ENCODE data around the gene COX4I2.
"Not testable (repeated sequence)": the region's sequence is repeated elsewhere in the genome, so short reads cannot be mapped to it uniquely, and the experiment has no call there.

The COX4I2 gene

DNA sequence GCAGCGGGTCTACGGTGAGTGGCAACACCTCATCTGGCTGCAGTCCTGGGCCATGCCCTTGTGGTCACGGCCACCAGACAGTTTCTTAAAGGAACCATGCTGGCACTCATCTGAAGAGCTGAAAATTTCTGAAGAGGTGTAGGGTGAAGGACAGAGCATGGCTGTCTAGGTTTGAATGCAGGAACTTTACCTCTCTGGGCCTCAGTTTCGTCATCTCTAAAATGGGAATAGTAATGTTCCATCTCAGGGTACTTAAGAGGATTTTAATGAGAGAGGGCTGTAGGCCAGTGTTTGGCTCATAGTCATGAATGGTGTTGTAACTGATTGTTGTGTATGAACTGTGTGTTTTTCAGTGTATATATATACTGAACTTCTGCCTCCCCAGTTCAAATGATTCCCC, 5.8 kb downstream of the COX4I2 start:
- WGBS, result 91% methylated on average over 4 of the region's 4 CpGs
- Histone ChIP-seq H2AK5ac (ENCODE audit: low read length, severe bottlenecking) (no peak overlapping the region), H2AFZ (ENCODE audit: low read depth, low read length) (no peak overlapping the region), H3K4me2 (ENCODE audit: low read length, poor library complexity, severe bottlenecking) (no peak overlapping the region), H2BK15ac (ENCODE audit: low read depth, poor library complexity, severe bottlenecking) (no peak overlapping the region), H4K91ac (ENCODE audit: low read length) (no peak overlapping the region), H3K23ac (ENCODE audit: low read length in 2 of 2) (no peak overlapping the region), H2BK120ac (ENCODE audit: low read depth, low read length) (no peak overlapping the region), H3K9me3 (ENCODE audit: control insufficient read depth, low read length) (no peaks in the 10 kb centered on the region), H3K4me1 (ENCODE audit: control insufficient read depth, insufficient read depth, low read depth, low read length) (no peaks in the 10 kb centered on the region), H3K27ac (ENCODE audit: low read length, poor library complexity, severe bottlenecking) (no peak overlapping the region), H3K14ac (ENCODE audit: low read length in 2 of 2) (no peak overlapping the region), H3K27me3 (ENCODE audit: control insufficient read depth in 1 of 2, insufficient read depth in 1 of 2, low read length in 2 of 2) (peaks cover 13 to 29% of the 10 kb centered on the region in 2 experiments), H3K9ac (ENCODE audit: low read length) (no peak overlapping the region), H3K79me1 (replicated peaks; ENCODE audit: low read length, poor library complexity, severe bottlenecking) (no peaks in the 10 kb centered on the region), H2BK12ac (ENCODE audit: low read length in 2 of 2) (no peak overlapping the region), H3K18ac (ENCODE audit: low read depth in 1 of 2, low read length in 2 of 2) (no peak overlapping the region), H3K4me3 (ENCODE audit: insufficient read depth in 1 of 2, low read depth in 1 of 2, low read length in 2 of 2) (no peak overlapping the region), H3K36me3 (ENCODE audit: control insufficient read depth in 1 of 2, insufficient read depth in 2 of 2, low read depth in 1 of 2, low read length in 2 of 2) (no peaks in the 10 kb centered on the region), H3K4ac (ENCODE audit: low read depth in 1 of 2, low read length in 2 of 2) (no peak overlapping the region), H4K8ac (ENCODE audit: low read length) (no peak overlapping the region), H2BK5ac (ENCODE audit: low read depth, low read length, poor library complexity, severe bottlenecking) (no peak overlapping the region)
- no peak for DNase-seq

DNA sequence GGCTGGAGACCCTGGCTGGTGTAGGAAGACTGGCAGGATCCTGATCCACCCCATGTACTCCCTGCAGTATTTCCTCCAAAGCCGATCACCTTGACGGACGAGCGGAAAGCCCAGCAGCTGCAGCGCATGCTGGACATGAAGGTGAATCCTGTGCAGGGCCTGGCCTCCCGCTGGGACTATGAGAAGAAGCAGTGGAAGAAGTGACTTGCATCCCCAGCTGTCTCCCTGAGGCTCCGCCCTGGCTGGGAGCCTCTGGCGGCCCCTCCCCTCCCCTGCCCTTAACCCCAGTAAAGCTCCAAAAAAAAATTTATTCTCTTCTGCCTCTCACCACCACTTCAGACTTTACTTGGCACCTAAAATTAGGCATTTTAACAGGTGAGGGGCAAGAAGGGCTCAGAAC, 7.0 kb downstream of the COX4I2 start:
- WGBS, result 87% methylated on average over 8 of the region's 8 CpGs
- Histone ChIP-seq H3K79me1 (replicated peaks; ENCODE audit: low read length, poor library complexity, severe bottlenecking) (no peaks in the 10 kb centered on the region), H2AK5ac (ENCODE audit: low read length, severe bottlenecking) (no peak overlapping the region), H3K27me3 (ENCODE audit: control insufficient read depth in 1 of 2, insufficient read depth in 1 of 2, low read length in 2 of 2) (peaks cover 7 to 21% of the 10 kb centered on the region in 2 experiments), H3K9me3 (ENCODE audit: control insufficient read depth, low read length) (no peaks in the 10 kb centered on the region), H3K14ac (ENCODE audit: low read length in 2 of 2) (no peak overlapping the region), H3K4ac (ENCODE audit: low read depth in 1 of 2, low read length in 2 of 2) (no peak overlapping the region), H3K27ac (ENCODE audit: low read length, poor library complexity, severe bottlenecking) (no peak overlapping the region), H2BK5ac (ENCODE audit: low read depth, low read length, poor library complexity, severe bottlenecking) (no peak overlapping the region), H3K36me3 (ENCODE audit: control insufficient read depth in 1 of 2, insufficient read depth in 2 of 2, low read depth in 1 of 2, low read length in 2 of 2) (no peaks in the 10 kb centered on the region), H2BK120ac (ENCODE audit: low read depth, low read length) (no peak overlapping the region), H3K4me2 (ENCODE audit: low read length, poor library complexity, severe bottlenecking) (no peak overlapping the region), H3K18ac (ENCODE audit: low read depth in 1 of 2, low read length in 2 of 2) (no peak overlapping the region), H2BK15ac (ENCODE audit: low read depth, poor library complexity, severe bottlenecking) (no peak overlapping the region), H4K8ac (ENCODE audit: low read length) (no peak overlapping the region), H3K4me1 (ENCODE audit: control insufficient read depth, insufficient read depth, low read depth, low read length) (no peaks in the 10 kb centered on the region), H3K9ac (ENCODE audit: low read length) (no peak overlapping the region), H3K4me3 (ENCODE audit: insufficient read depth in 1 of 2, low read depth in 1 of 2, low read length in 2 of 2) (no peak overlapping the region), H3K23ac (ENCODE audit: low read length in 2 of 2) (no peak overlapping the region), H4K91ac (ENCODE audit: low read length) (no peak overlapping the region), H2BK12ac (ENCODE audit: low read length in 2 of 2) (no peak overlapping the region), H2AFZ (ENCODE audit: low read depth, low read length) (no peak overlapping the region)
- no peak for DNase-seq

DNA sequence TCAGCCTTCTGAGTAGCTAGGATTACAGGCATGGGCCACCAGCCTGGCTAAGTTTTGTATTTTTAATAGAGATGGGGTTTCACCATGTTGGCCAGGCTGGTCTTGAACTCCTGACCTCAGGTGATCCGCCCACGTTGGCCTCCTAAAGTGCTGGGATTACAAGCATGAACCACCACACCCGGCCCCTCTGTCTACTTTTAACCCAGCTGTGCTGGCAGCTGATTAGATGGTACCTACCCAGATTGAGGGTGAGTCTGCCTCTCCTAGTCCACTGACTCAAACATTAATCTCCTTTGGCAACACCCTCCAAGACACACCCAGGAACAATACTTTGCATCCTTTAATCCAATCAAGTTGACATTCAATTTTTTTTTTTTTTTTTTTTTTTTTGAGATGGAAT, 10.4 kb downstream of the COX4I2 start:
- H3K9me3 ChIP-seq (ENCODE audit: control insufficient read depth, low read length); H4K8ac ChIP-seq (ENCODE audit: low read length); H3K4me1 ChIP-seq (ENCODE audit: control insufficient read depth, insufficient read depth, low read depth, low read length); H3K4me2 ChIP-seq (ENCODE audit: low read length, poor library complexity, severe bottlenecking); H3K27ac ChIP-seq (ENCODE audit: low read length, poor library complexity, severe bottlenecking); H3K18ac ChIP-seq (ENCODE audit: low read depth in 1 of 2, low read length in 2 of 2); H3K14ac ChIP-seq (ENCODE audit: low read length in 2 of 2); H4K91ac ChIP-seq (ENCODE audit: low read length); H2BK15ac ChIP-seq (ENCODE audit: low read depth, poor library complexity, severe bottlenecking); H2BK5ac ChIP-seq (ENCODE audit: low read depth, low read length, poor library complexity, severe bottlenecking); H2BK120ac ChIP-seq (ENCODE audit: low read depth, low read length); H2AK5ac ChIP-seq (ENCODE audit: low read length, severe bottlenecking); H3K23ac ChIP-seq (ENCODE audit: low read length in 2 of 2); H2BK12ac ChIP-seq (ENCODE audit: low read length in 2 of 2); H3K9ac ChIP-seq (ENCODE audit: low read length); DNase-seq; H3K4me3 ChIP-seq (ENCODE audit: insufficient read depth in 1 of 2, low read depth in 1 of 2, low read length in 2 of 2); H3K79me1 ChIP-seq (replicated peaks; ENCODE audit: low read length, poor library complexity, severe bottlenecking); H3K4ac ChIP-seq (ENCODE audit: low read depth in 1 of 2, low read length in 2 of 2); H3K36me3 ChIP-seq (ENCODE audit: control insufficient read depth in 1 of 2, insufficient read depth in 2 of 2, low read depth in 1 of 2, low read length in 2 of 2); H2AFZ ChIP-seq (ENCODE audit: low read depth, low read length): not testable (repeated sequence)
- H3K27me3 ChIP-seq (ENCODE audit: control insufficient read depth in 1 of 2, insufficient read depth in 1 of 2, low read length in 2 of 2), result peaks cover 0 to 11% of the 10 kb centered on the region in 2 experiments
- WGBS, result 91% methylated on average over 3 of the region's 3 CpGs

DNA sequence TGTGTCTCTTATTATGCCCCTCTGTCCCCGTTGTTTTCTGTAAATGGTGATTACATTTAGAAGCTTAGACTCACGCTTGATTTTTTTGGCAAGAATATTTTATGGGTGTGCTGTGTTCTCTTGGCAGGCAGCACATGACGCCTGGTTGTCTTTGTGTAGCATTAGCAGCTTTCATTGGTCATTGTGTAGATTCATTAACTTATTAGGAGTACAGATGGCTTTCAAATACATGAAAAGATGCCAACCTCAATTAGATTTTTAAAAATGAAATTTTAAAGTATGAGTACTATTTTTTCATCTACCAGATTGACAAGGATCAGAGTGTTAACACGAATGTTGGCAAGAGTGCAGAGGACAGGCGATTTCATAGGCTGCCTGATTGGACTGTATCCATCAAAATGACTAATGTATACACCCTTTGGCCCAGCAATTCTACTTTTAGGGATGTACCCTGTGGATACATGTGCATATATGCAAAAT, 15.2 kb downstream of the COX4I2 start:
- Histone ChIP-seq H3K9me3 (ENCODE audit: control insufficient read depth, low read length) (no peaks in the 10 kb centered on the region), H2BK15ac (ENCODE audit: low read depth, poor library complexity, severe bottlenecking) (no peak overlapping the region), H3K14ac (ENCODE audit: low read length in 2 of 2) (no peak overlapping the region)

More for the DNA sequence above, 15.2 kb downstream of the COX4I2 start:
- Histone ChIP-seq H3K79me1 (replicated peaks; ENCODE audit: low read length, poor library complexity, severe bottlenecking) (no peaks in the 10 kb centered on the region), H3K4me1 (ENCODE audit: control insufficient read depth, insufficient read depth, low read depth, low read length) (no peaks in the 10 kb centered on the region), H2BK5ac (ENCODE audit: low read depth, low read length, poor library complexity, severe bottlenecking) (no peak overlapping the region), H2BK12ac (ENCODE audit: low read length in 2 of 2) (no peak overlapping the region), H3K9ac (ENCODE audit: low read length) (peak overlapping the region; percentile 40), H4K8ac (ENCODE audit: low read length) (no peak overlapping the region), H3K36me3 (ENCODE audit: control insufficient read depth in 1 of 2, insufficient read depth in 2 of 2, low read depth in 1 of 2, low read length in 2 of 2) (no peaks in the 10 kb centered on the region), H3K4me2 (ENCODE audit: low read length, poor library complexity, severe bottlenecking) (no peak overlapping the region), H4K91ac (ENCODE audit: low read length) (no peak overlapping the region), H3K18ac (ENCODE audit: low read depth in 1 of 2, low read length in 2 of 2) (no peak overlapping the region), H3K27ac (ENCODE audit: low read length, poor library complexity, severe bottlenecking) (no peak overlapping the region), H2BK120ac (ENCODE audit: low read depth, low read length) (no peak overlapping the region), H3K4ac (ENCODE audit: low read depth in 1 of 2, low read length in 2 of 2) (no peak overlapping the region), H3K23ac (ENCODE audit: low read length in 2 of 2) (no peak overlapping the region), H2AK5ac (ENCODE audit: low read length, severe bottlenecking) (no peak overlapping the region), H2AFZ (ENCODE audit: low read depth, low read length) (no peak overlapping the region), H3K4me3 (ENCODE audit: insufficient read depth in 1 of 2, low read depth in 1 of 2, low read length in 2 of 2) (peak overlapping the region in 1 of 2 experiments; percentile 23), H3K27me3 (ENCODE audit: control insufficient read depth in 1 of 2, insufficient read depth in 1 of 2, low read length in 2 of 2) (no peaks in the 10 kb centered on the region)
- DNase-seq, result no peak
- WGBS, result 79% methylated on average over 5 of the region's 5 CpGs

Measured in mesenchymal stem cell (in vitro differentiated cells and primary cell).